Activated CD4-positive, CD25-positive, alpha-beta regulatory T cell treated with anti-CD3 and anti-CD28 coated beads, Interleukin-2, amount 50 U/mL, for 72 hours (primary cell): ENCODE results near the gene CHKA.
A peak's percentile ranks its signal among the peaks of the same experiment; 100 is the strongest.

Experiments used
- DNase-seq: peaks from one replicate; pipeline ENCODE4 v3.0.0; 2021

Gene CHKA

GRCh38 chr11:68142441-68143309 is 21.5 kb upstream of the CHKA start:
- no peak for DNase-seq

GRCh38 chr11:68142028-68142412 is 20.8 kb upstream of the CHKA start:
- DNase-seq: no peak

GRCh38 chr11:68141246-68142027 is 20.2 kb upstream of the CHKA start:
- no peak for DNase-seq

DNA sequence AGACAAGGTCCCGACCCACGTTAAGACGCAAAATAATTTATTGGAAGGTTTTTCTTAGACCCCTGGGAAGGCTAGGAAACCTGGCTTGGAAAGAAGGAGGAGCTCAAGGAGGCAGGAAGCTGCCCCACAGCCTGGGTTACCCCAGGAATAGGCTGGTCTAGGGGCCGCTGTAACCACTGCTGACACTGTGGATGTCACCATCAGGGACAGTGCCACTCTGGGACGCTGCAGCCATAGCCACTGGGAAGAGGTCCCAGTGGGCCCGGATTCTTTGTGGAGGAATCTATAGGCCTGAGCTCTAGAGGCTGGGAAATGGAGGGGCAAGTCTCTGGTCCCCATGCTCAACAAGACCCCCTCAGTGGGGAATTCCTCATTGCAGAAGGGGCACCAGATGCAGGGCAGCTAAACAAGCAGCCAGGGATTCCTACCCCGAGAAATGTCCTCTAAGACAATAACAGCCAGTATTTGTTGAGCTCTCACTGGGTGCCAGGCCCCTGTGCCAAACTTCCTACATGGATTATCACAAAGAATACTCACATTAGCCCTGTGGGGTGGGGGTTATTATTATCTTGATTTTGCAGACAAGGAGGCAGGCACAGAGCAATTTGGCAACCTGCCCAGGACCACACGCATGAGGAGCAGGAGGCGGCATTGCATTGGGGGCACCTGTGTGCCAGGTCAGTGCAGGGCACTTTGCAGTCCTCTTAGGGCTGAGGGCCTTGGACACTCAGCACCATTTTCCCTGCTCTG is 19.5 kb upstream of the CHKA start:
- DNase-seq: no peak

DNA sequence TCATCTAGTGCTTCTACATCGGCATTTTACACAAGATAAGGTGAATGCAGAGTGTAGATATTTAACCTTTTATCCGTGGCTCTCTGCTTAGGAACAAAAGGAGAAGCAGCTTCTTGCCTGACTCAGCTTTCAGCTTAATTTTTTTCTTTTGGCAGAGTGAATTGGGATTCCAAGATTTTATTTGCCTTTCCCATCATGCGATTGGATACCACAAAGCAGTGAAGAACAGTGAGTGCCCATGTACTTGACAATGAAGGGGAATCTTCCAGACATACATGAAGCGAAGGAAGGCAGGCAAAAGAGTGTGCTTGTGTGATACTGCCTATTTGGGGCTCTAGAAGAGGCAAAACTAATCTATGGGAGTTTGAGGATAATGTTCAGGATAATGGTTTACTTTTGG is 17.0 kb upstream of the CHKA start:
- no peak for DNase-seq

- no peak for DNase-seq
Measured at GRCh38 chr11:68137833-68138232, 16.6 kb upstream of the CHKA start.

- no peak for DNase-seq
Measured at GRCh38 chr11:68136866-68137265, 15.7 kb upstream of the CHKA start.

DNA sequence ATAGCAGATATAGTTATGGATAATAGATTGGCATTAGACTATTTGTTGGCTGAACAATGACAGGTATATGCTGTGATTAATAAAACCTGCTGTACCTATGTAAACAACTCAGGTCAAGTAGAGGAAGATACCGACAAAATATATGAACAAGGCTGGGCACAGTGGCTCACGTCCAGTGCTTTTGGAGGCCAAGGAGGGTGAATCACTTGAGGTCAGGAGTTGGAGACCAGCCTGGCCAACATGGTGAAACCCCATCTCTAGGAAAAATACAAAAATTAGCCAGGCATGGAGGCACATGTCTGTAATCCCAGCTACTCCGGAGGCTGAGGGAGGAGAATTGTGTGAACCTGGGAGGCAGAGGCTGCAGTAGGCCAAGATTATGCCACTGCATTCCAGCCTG is 14.0 kb upstream of the CHKA start:
- DNase-seq: no peak

GRCh38 chr11:68133761-68134160 is 12.6 kb upstream of the CHKA start:
- DNase-seq: no peak

- no peak for DNase-seq
Measured at GRCh38 chr11:68130121-68130520, 8.9 kb upstream of the CHKA start.

DNA sequence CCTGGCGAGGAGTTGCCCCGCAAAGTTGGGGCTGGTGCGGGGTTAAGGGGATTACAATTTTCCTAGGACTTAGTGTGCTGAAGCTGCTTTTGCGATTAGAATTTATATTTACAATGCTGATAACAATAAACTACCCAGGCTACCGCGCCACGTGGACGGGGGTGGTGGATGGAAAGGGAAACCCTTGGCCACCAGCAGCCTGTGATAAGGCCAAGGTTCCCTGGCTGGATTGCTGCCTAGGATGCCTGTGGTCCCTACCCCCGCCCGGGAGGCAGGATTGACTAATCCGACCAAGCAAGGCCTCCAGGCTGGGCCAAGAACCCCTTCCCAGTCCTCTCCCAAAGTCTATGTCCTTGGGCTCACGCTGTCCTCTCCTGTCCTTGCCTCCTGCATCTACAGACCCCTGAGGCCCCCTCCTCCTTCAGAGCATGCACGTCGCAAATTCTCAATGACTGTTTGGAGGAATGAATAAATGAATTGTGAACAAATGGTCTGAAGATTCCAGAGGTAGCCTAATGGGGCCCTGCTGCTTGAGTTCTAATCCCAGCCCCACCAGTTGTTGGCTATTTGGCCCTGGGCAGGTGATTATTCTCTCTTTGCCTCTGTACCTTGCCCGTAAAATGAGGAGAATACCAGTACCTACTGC is 7.6 kb upstream of the CHKA start:
- no peak for DNase-seq

GRCh38 chr11:68127714-68128681 is 6.8 kb upstream of the CHKA start:
- DNase-seq: no peak

GRCh38 chr11:68125164-68125563 is 4.0 kb upstream of the CHKA start:
- DNase-seq: no peak

GRCh38 chr11:68122936-68123539 is 1.9 kb upstream of the CHKA start:
- no peak for DNase-seq

- peak; percentile 53 for DNase-seq
Measured at GRCh38 chr11:68120273-68121066, 718 bp downstream of the CHKA start.

DNA sequence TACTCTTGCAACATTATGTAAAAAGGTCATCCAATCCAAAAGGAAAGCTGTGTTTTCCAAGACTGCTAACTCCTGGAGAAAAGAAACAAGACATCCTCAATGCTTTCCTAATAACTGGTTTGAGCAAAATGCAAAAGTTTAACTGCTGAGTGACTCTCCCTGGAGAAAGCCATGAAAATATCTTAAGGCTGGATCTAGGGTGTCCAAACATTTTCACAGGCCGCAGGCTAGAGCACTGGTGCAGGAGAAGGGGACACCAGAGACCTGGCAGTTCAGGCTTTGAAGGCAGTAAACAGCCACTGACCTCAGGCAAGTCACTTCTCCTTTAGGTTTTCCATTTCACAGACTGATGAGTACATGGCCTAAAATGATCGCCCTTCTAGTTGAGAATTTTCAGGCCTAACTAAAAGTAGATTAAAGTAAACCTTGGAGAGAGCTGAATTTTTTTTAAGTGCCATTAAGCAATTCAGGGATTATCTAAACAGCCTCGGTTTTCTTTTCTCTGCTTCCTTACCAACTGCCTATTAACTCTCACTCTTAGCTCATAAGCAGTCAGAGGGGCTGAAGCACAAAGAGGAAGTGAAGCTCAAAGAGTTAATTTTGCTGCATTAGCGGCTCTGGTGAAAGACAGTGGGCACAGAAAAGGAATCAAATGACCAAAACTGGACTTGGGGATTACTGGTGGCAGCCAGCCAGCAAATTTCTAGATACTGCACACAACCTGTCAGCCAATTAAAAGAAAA is 2.3 kb downstream of the CHKA start:
- DNase-seq: no peak

DNA sequence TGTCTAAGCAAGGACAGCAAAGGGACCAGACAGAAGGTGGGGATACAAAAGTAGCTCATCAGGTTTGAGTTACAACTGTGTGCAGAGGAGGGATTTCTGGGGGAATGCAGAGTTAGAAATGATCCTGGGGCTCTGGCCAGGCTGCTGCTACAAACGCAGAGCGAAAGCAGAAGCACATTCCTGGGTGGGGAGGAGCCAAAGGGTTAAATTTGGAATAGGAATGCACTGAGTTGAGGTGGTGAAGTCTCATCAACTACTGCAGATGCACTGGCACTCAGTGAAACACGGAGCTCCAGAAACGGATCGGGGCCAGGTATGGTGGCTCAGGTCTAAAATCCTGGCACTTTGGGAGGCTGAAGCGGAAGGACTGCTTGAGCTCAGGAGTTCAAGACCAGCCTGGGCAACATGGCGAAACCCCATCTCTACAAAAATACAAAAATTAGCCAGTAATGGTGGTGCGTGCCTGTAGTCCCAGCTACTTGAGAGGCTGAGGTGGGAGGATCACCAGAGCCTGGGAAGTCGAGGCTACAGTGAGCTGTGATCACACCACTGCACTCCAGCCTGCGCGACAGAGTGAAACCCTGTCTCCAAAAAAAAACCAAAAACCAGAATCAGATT is 3.2 kb downstream of the CHKA start:
- no peak for DNase-seq

GRCh38 chr11:68116974-68117373 is 4.2 kb downstream of the CHKA start:
- DNase-seq: no peak

- DNase-seq: no peak
Measured at GRCh38 chr11:68116126-68116525, 5.1 kb downstream of the CHKA start.
